Neural cell (in vitro differentiated cells): ENCODE measurements around the gene TICAM2.

Experiments
- CTCF ChIP-seq: fragments of 450-650 bp; IDR thresholded peaks from 2 replicates; pipeline ENCODE4 v1.5.1; 2014; ENCODE audit warnings: antibody characterized with exemption, mild to moderate bottlenecking, moderate library complexity; ENCODE audit not compliant: poor library complexity, severe bottlenecking
- EZH2 ChIP-seq: fragments of 200-600, 300-800 bp; shearing (Covaris generic), sonication (generic); IDR thresholded peaks from 2 replicates; pipeline ENCODE4 v1.6.1; 2014; ENCODE audit warnings: antibody characterized with exemption, low read length, borderline replicate concordance, mild to moderate bottlenecking; ENCODE audit not compliant: insufficient read depth, poor library complexity, severe bottlenecking
- MXI1 ChIP-seq: fragments of 450-650 bp; conservative IDR thresholded peaks from 2 replicates; pipeline ENCODE4 v1.6.1; 2014; ENCODE audit warnings: antibody characterized with exemption, mild to moderate bottlenecking; ENCODE audit not compliant: poor library complexity, severe bottlenecking
- POLR2AphosphoS5 ChIP-seq: IDR thresholded peaks from 2 replicates; pipeline ENCODE4 v1.6.1; 2012
- RAD21 ChIP-seq: fragments of 450-650 bp; conservative IDR thresholded peaks from 2 replicates; pipeline ENCODE4 v1.6.1; 2014; ENCODE audit warnings: antibody characterized with exemption, mild to moderate bottlenecking, moderate library complexity
- REST ChIP-seq: IDR thresholded peaks from 2 replicates; pipeline ENCODE4 v1.6.1; 2012; ENCODE audit warnings: borderline replicate concordance

- TF ChIP-seq CTCF (no peak), MXI1 (no peak), POLR2AphosphoS5 (no peak), EZH2 (no peak), REST (no peak), RAD21 (no peak)
Observed at GRCh38 chr5:115599924-115600323, 2.4 kb downstream of the TICAM2 start.
